H9 (cell line): Measurements from ENCODE around the gene MRI1. TPM values are rescaled to one million over a fixed set of nuclear protein-coding genes. Genes with fewer than 3 reads are reported as not detected.
"Not testable (repeated sequence)": the region's sequence is repeated elsewhere in the genome, so short reads cannot be mapped to it uniquely, and the experiment has no call there.

Source experiments
- DNase-seq: peaks from one replicate; pipeline ENCODE4 v3.0.0-alpha.2; 2017
- H2AFZ ChIP-seq: one replicate; pipeline ENCODE4 v1.6.1; 2013; ENCODE audit warnings: mild to moderate bottlenecking, low read length, control low read depth, moderate library complexity
- H2AK5ac ChIP-seq: 2 replicates; pipeline ENCODE4 v1.6.1; 2013; ENCODE audit warnings: low read length, control low read depth, mixed read lengths; ENCODE audit not compliant: insufficient read length
- H2BK120ac ChIP-seq: one replicate; pipeline ENCODE4 v1.6.1; 2013; ENCODE audit warnings: low read depth, mild to moderate bottlenecking, low read length, control low read depth, inconsistent platforms; ENCODE audit not compliant: poor library complexity, severe bottlenecking
- H2BK12ac ChIP-seq: 2 replicates; pipeline ENCODE4 v1.6.1; 2013; ENCODE audit warnings: low read length, control low read depth, mixed read lengths, low read depth; ENCODE audit not compliant: insufficient read length
- H2BK15ac ChIP-seq: 2 replicates; pipeline ENCODE4 v1.6.1; 2013; ENCODE audit warnings: low read depth, low read length, control low read depth
- H2BK20ac ChIP-seq: one replicate; pipeline ENCODE4 v1.6.1; 2013; ENCODE audit warnings: low read depth, mild to moderate bottlenecking, low read length, control low read depth, inconsistent platforms; ENCODE audit not compliant: poor library complexity, severe bottlenecking
- H2BK5ac ChIP-seq: 2 replicates; pipeline ENCODE4 v1.6.1; 2013; ENCODE audit warnings: low read length, control low read depth, mixed read lengths; ENCODE audit not compliant: insufficient read length
- H3K14ac ChIP-seq: 2 replicates; pipeline ENCODE4 v1.6.1; 2013; ENCODE audit warnings: low read length, control low read depth; ENCODE audit not compliant: insufficient read depth
- H3K18ac ChIP-seq: 2 replicates; pipeline ENCODE4 v1.6.1; 2013; ENCODE audit warnings: low read depth, mild to moderate bottlenecking, mixed read lengths, low read length, control low read depth; ENCODE audit not compliant: insufficient read length
- H3K23ac ChIP-seq: 2 replicates; pipeline ENCODE4 v1.6.1; 2013; ENCODE audit warnings: low read length, control low read depth, mixed read lengths, low read depth; ENCODE audit not compliant: insufficient read length
- H3K23me2 ChIP-seq: 2 replicates; pipeline ENCODE4 v1.6.1; 2013; ENCODE audit warnings: low read depth, mild to moderate bottlenecking, mixed read lengths, low read length, control low read depth; ENCODE audit not compliant: insufficient read length, poor library complexity, severe bottlenecking
- H3K27ac ChIP-seq: 2 replicates; pipeline ENCODE4 v1.5.1; 2013; ENCODE audit warnings: low read length, control low read depth, mixed read lengths, low read depth; ENCODE audit not compliant: insufficient read length
- H3K27me3 ChIP-seq: 2 replicates; pipeline ENCODE4 v1.6.1; 2013; ENCODE audit warnings: low read length, control low read depth, inconsistent platforms; ENCODE audit not compliant: insufficient read depth
- H3K4ac ChIP-seq: 2 replicates; pipeline ENCODE4 v1.6.1; 2013; ENCODE audit warnings: low read depth, mild to moderate bottlenecking, control low read depth, inconsistent platforms, low read length, moderate library complexity
- H3K4me1 ChIP-seq: 2 replicates; pipeline ENCODE4 v1.6.1; 2013; ENCODE audit warnings: low read length, control low read depth, inconsistent platforms; ENCODE audit not compliant: insufficient read depth
- H3K4me2 ChIP-seq: 2 replicates; pipeline ENCODE4 v1.6.1; 2013; ENCODE audit warnings: low read length, control low read depth, mixed read lengths; ENCODE audit not compliant: insufficient read length, insufficient read depth
- H3K56ac ChIP-seq: 2 replicates; pipeline ENCODE4 v1.6.1; 2013; ENCODE audit warnings: low read depth, mild to moderate bottlenecking, mixed read lengths, low read length, control low read depth; ENCODE audit not compliant: insufficient read length
- H3K79me1 ChIP-seq: 2 replicates; pipeline ENCODE4 v1.6.1; 2013; ENCODE audit warnings: low read depth, mild to moderate bottlenecking, moderate library complexity, low read length, control low read depth, inconsistent platforms; ENCODE audit not compliant: insufficient read depth, poor library complexity, severe bottlenecking
- H3K79me2 ChIP-seq: 2 replicates; pipeline ENCODE4 v1.6.1; 2013; ENCODE audit warnings: low read length, control low read depth, inconsistent platforms; ENCODE audit not compliant: insufficient read depth
- H3K9ac ChIP-seq: 2 replicates; pipeline ENCODE4 v1.6.1; 2013; ENCODE audit warnings: low read length, control low read depth, mixed read lengths; ENCODE audit not compliant: insufficient read length; ENCODE audit errors: extremely low read depth
- H3K9me3 ChIP-seq: one replicate; pipeline ENCODE4 v1.6.1; 2013; ENCODE audit warnings: low read depth, low read length, inconsistent platforms; ENCODE audit not compliant: control insufficient read depth
- H3T11ph ChIP-seq: one replicate; pipeline ENCODE4 v1.6.1; 2013; ENCODE audit warnings: mild to moderate bottlenecking, low read length, control low read depth, inconsistent platforms
- H4K20me1 ChIP-seq: one replicate; pipeline ENCODE4 v1.6.1; 2013; ENCODE audit not compliant: control insufficient read depth, insufficient read length, insufficient read depth
- H4K5ac ChIP-seq: 2 replicates; pipeline ENCODE4 v1.6.1; 2013; ENCODE audit warnings: low read depth, mild to moderate bottlenecking, mixed read lengths, low read length, control low read depth; ENCODE audit not compliant: insufficient read length
- H4K8ac ChIP-seq: replicated peaks from 2 replicates; pipeline ENCODE4 v1.6.1; 2013; ENCODE audit warnings: low read length, control low read depth, mixed read lengths, low read depth; ENCODE audit not compliant: insufficient read length
- H4K91ac ChIP-seq: 2 replicates; pipeline ENCODE4 v1.6.1; 2013; ENCODE audit warnings: low read depth, mild to moderate bottlenecking, moderate library complexity, mixed read lengths, low read length, control low read depth; ENCODE audit not compliant: insufficient read length
- H3K27ac Mint-ChIP-seq, 3 experiments: 2 replicates in 2 of 3; 3 replicates in 1 of 3; pipeline ENCODE4 v1.8.0; 2020 to 2021; ENCODE audit warnings: mixed read lengths in 3 of 3, mild to moderate bottlenecking in 1 of 3, moderate library complexity in 1 of 3
- H3K27me3 Mint-ChIP-seq: 2 replicates; pipeline ENCODE4 v1.8.0; 2021; ENCODE audit warnings: low read depth, mild to moderate bottlenecking, moderate library complexity, mixed read lengths
- H3K36me3 Mint-ChIP-seq, 3 experiments: 2 replicates in 2 of 3; 3 replicates in 1 of 3; pipeline ENCODE4 v1.8.0; 2020 to 2021; ENCODE audit warnings: low read depth in 3 of 3, mixed read lengths in 3 of 3; ENCODE audit not compliant: insufficient read depth in 1 of 3
- H3K4me1 Mint-ChIP-seq, 2 experiments: 2 replicates each; pipeline ENCODE4 v1.8.0; 2020; ENCODE audit warnings: mixed read lengths in 2 of 2
- H3K4me3 Mint-ChIP-seq, 2 experiments: 2 replicates in 1 of 2; 3 replicates in 1 of 2; pipeline ENCODE4 v1.8.0; 2020 to 2021; ENCODE audit warnings: mild to moderate bottlenecking in 2 of 2, mixed read lengths in 2 of 2, moderate library complexity in 1 of 2
- H3K9me3 Mint-ChIP-seq, 2 experiments: 2 replicates in 1 of 2; 3 replicates in 1 of 2; pipeline ENCODE4 v1.8.0; 2020; ENCODE audit warnings: mild to moderate bottlenecking in 2 of 2, mixed read lengths in 2 of 2, moderate library complexity in 1 of 2
- WGBS: extraction: QIAGEN DNeasy Blood & Tissue Kit; methylation state at CpG from one replicate; pipeline ENCODE4 v1.1.7; 2013; ENCODE audit warnings: missing lambda C conversion rate, low lambda C conversion rate, mixed read lengths; ENCODE audit not compliant: insufficient read length; ENCODE audit errors: extremely low coverage; 5-methylcytosine and 5-hydroxymethylcytosine counted together
- total RNA-seq: library from RNA; stranded (reverse); gene quantifications from 2 replicates; pipeline ENCODE4 v1.2.1, GENCODE V29; 2021
- TF ChIP-seq, protein P1 (sequence below): fragments of 200-600 bp; sonication (generic); conservative IDR thresholded peaks from 3 replicates; pipeline ENCODE4 v1.8.0; 2021; ENCODE audit warnings: antibody characterized with exemption, mild to moderate bottlenecking

Gene MRI1
- total RNA-seq, 1 experiment from 2014 or later, result 19.5 TPM

DNA sequence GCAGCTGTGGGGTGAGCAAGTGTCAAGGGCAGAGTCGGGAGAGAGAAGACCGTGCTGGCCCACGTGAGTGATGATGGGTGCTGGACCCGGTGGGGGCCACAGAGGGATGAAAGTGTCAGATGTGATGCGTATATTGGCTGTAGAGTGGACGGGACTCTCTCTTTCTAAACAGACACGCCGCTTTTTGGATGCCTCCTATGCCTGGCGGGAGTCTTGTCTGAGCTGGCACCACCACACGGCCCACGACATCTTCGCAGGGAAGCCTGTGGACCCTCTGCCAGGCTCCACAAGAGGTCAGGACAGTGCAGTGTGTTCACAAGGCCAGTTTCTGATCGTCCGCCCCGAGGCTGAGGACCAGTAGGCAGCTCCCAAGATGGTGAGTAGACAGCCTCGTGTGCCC is 12.9 kb upstream of the MRI1 start:
- no peaks in the 10 kb centered on the region for H3K23me2 ChIP-seq
- WGBS, result no CpG with 5 or more reads among the region's 16 CpGs
- H3K9me3 ChIP-seq, result no peaks in the 10 kb centered on the region
- H3K79me2 ChIP-seq, result no peaks in the 10 kb centered on the region
- H3K79me1 ChIP-seq, result peaks cover 2% of the 10 kb centered on the region
- no peak overlapping the region for H3K9ac ChIP-seq
- Mint-ChIP-seq H3K4me3 (no peak overlapping the region), H3K27me3 (no peaks in the 10 kb centered on the region), H3K4me1 (peaks cover 5 to 6% of the 10 kb centered on the region in 2 experiments; a peak in 3 of 4 replicates), H3K27ac (peak overlapping the region in 2 of 3 experiments; percentile 58 to 70; a peak in 2 of 7 replicates), H3K36me3 (peaks cover 12 to 31% (median 31%) of the 10 kb centered on the region in 3 experiments; a peak in 6 of 7 replicates), H3K9me3 (peaks cover 0 to 3% of the 10 kb centered on the region in 2 experiments; a peak in 1 of 5 replicates)
- no peak overlapping the region for H3K56ac ChIP-seq
- no peaks in the 10 kb centered on the region for H3K4me1 ChIP-seq
- DNase-seq, result no peak
- H2AFZ ChIP-seq, result no peak overlapping the region
- no peak overlapping the region for H3T11ph ChIP-seq
- no peak overlapping the region for H4K8ac ChIP-seq
- TF ChIP-seq, protein P1, sequence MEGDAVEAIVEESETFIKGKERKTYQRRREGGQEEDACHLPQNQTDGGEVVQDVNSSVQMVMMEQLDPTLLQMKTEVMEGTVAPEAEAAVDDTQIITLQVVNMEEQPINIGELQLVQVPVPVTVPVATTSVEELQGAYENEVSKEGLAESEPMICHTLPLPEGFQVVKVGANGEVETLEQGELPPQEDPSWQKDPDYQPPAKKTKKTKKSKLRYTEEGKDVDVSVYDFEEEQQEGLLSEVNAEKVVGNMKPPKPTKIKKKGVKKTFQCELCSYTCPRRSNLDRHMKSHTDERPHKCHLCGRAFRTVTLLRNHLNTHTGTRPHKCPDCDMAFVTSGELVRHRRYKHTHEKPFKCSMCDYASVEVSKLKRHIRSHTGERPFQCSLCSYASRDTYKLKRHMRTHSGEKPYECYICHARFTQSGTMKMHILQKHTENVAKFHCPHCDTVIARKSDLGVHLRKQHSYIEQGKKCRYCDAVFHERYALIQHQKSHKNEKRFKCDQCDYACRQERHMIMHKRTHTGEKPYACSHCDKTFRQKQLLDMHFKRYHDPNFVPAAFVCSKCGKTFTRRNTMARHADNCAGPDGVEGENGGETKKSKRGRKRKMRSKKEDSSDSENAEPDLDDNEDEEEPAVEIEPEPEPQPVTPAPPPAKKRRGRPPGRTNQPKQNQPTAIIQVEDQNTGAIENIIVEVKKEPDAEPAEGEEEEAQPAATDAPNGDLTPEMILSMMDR, result no peak
- no peak overlapping the region for H3K4me2 ChIP-seq
- H2BK20ac ChIP-seq, result no peak overlapping the region
- H3K4ac ChIP-seq, result no peak overlapping the region
- no peak overlapping the region for H2BK120ac ChIP-seq
- no peak overlapping the region for H2AK5ac ChIP-seq
- no peak overlapping the region for H3K27ac ChIP-seq
- H2BK12ac ChIP-seq, result no peak overlapping the region
- no peak overlapping the region for H4K5ac ChIP-seq
- H3K23ac ChIP-seq, result no peak overlapping the region
- H2BK5ac ChIP-seq, result no peak overlapping the region
- H3K27me3 ChIP-seq, result no peaks in the 10 kb centered on the region
- no peak overlapping the region for H3K14ac ChIP-seq
- H2BK15ac ChIP-seq, result no peak overlapping the region
- no peak overlapping the region for H4K91ac ChIP-seq
- no peak overlapping the region for H3K18ac ChIP-seq
- no peaks in the 10 kb centered on the region for H4K20me1 ChIP-seq

DNA sequence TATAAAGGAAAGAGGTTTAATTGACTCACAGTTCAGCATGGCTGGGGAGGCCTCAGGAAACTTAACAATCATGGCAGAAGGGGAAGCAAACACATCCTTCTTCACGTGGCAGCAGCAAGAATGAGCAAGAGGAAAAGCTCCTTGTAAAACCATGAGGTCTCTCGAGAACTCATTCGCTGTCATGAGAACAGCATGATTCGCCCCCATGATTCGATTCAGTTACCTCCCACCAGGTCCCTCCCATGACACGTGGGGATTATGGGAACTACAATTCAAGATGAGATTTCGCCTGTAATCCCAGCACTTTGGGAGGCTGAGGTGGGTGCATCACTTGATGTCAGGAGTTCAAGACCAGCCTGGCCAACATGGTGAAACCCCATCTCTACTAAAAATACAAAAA is 10.7 kb upstream of the MRI1 start:
- H3T11ph ChIP-seq, H3K27me3 Mint-ChIP-seq, H2AFZ ChIP-seq, H3K79me2 ChIP-seq, H3K56ac ChIP-seq, H2AK5ac ChIP-seq, H3K9me3 Mint-ChIP-seq, H4K5ac ChIP-seq, H3K4me1 Mint-ChIP-seq, DNase-seq, H3K18ac ChIP-seq, H2BK15ac ChIP-seq, H3K27ac Mint-ChIP-seq, H3K4ac ChIP-seq, H3K23ac ChIP-seq, H4K8ac ChIP-seq, H3K4me3 Mint-ChIP-seq, H4K91ac ChIP-seq, H3K9ac ChIP-seq, H2BK120ac ChIP-seq, H3K9me3 ChIP-seq, H2BK5ac ChIP-seq, H3K79me1 ChIP-seq, H3K4me2 ChIP-seq, H4K20me1 ChIP-seq, H3K27me3 ChIP-seq, H2BK20ac ChIP-seq, H3K23me2 ChIP-seq, H2BK12ac ChIP-seq, H3K27ac ChIP-seq, H3K4me1 ChIP-seq, H3K14ac ChIP-seq: not testable (repeated sequence)
- H3K36me3 Mint-ChIP-seq, result peaks cover 21 to 51% (median 50%) of the 10 kb centered on the region in 3 experiments; a peak in 6 of 7 replicates
- WGBS, result no CpG with 5 or more reads among the region's 7 CpGs
